Measurements from ENCODE around the gene POP4.
A peak's percentile ranks its signal among the peaks of the same experiment; 100 is the strongest.

The POP4 gene

GRCh38 chr19:29631450-29631849, 25.4 kb downstream of the POP4 start:
- DNase-seq = no peak

- no peak for DNase-seq
These were observed 27.9 kb downstream of the POP4 start for GRCh38 chr19:29634002-29634401.

- DNase-seq = no peak
These were observed 28.5 kb downstream of the POP4 start for GRCh38 chr19:29634423-29635130.

- DNase-seq = no peak
These were observed 29.9 kb downstream of the POP4 start for GRCh38 chr19:29635963-29636362.

GRCh38 chr19:29636553-29637360, 30.7 kb downstream of the POP4 start:
- no peak for DNase-seq

- no peak for DNase-seq
These were observed 33.0 kb downstream of the POP4 start for GRCh38 chr19:29639086-29639485.

GRCh38 chr19:29640231-29640630, 34.1 kb downstream of the POP4 start:
- no peak for DNase-seq

GRCh38 chr19:29641597-29641996, 35.5 kb downstream of the POP4 start:
- no peak for DNase-seq

GRCh38 chr19:29643361-29643935, 37.4 kb downstream of the POP4 start:
- DNase-seq = no peak

- no peak for DNase-seq
These were observed 38.1 kb downstream of the POP4 start for GRCh38 chr19:29644210-29644609.

GRCh38 chr19:29645491-29645867, 39.4 kb downstream of the POP4 start:
- DNase-seq = no peak

- DNase-seq = peak; percentile 17 to 61 (median 46)
These were observed 39.8 kb downstream of the POP4 start for GRCh38 chr19:29645911-29646310.

- DNase-seq = no peak
These were observed 44.8 kb downstream of the POP4 start for GRCh38 chr19:29650772-29651387.

- DNase-seq = no peak
These were observed 45.7 kb downstream of the POP4 start for GRCh38 chr19:29651622-29652394.

- no peak for DNase-seq
These were observed 47.3 kb downstream of the POP4 start for GRCh38 chr19:29653398-29653797.

- DNase-seq = no peak
These were observed 49.7 kb downstream of the POP4 start for GRCh38 chr19:29655648-29656335.

- no peak for DNase-seq
These were observed 52.3 kb downstream of the POP4 start for GRCh38 chr19:29658221-29658991.

- DNase-seq = no peak
These were observed 54.8 kb downstream of the POP4 start for GRCh38 chr19:29660835-29661234.

GRCh38 chr19:29662278-29662603, 56.2 kb downstream of the POP4 start:
- no peak for DNase-seq

- peak; percentile 22 to 73 (median 58) for DNase-seq
These were observed 56.7 kb downstream of the POP4 start for GRCh38 chr19:29662604-29663404.
